ENCODE data around the gene PBX1. TPM values are rescaled to one million over a fixed set of nuclear protein-coding genes. Genes with fewer than 3 reads are reported as not detected.

The PBX1 gene
- total RNA-seq, 4 donors from 2014 or later, result 14.4 to 34.6 (median 22.0) TPM

GRCh38 chr1:164672588-164672987 is 113.6 kb downstream of the PBX1 start:
- DNase-seq (ENCODE audit: low spot score in 2 of 2), result no peak
- no peak overlapping the region for H3K4me3 ChIP-seq
- no peaks in the 10 kb centered on the region for H3K27me3 ChIP-seq
- H3K27ac ChIP-seq, result no peak overlapping the region
- no peaks in the 10 kb centered on the region for H3K9me3 ChIP-seq
- no peaks in the 10 kb centered on the region for H3K36me3 ChIP-seq
- peaks cover 18% of the 10 kb centered on the region for H3K4me1 ChIP-seq
- 80% methylated on average over 3 of the region's 3 CpGs for WGBS
- TF ChIP-seq POLR2A (IDR thresholded peaks at IDR 0.05) (no peak), CTCF (IDR thresholded peaks at IDR 0.05) (no peak), POLR2AphosphoS5 (IDR thresholded peaks at IDR 0.05) (no peak), EP300 (IDR thresholded peaks at IDR 0.05) (no peak)

GRCh38 chr1:164673584-164674214 is 114.7 kb downstream of the PBX1 start:
- peaks cover 18% of the 10 kb centered on the region for H3K4me1 ChIP-seq
- TF ChIP-seq EP300 (IDR thresholded peaks at IDR 0.05), result no peak
- peak in 1 of 2 donors; percentile 32 for TF ChIP-seq CTCF (IDR thresholded peaks at IDR 0.05)
- WGBS, result 94% methylated on average over 14 of the region's 14 CpGs

GRCh38 chr1:164675342-164675904 is 116.4 kb downstream of the PBX1 start:
- peaks cover 18% of the 10 kb centered on the region for H3K4me1 ChIP-seq
- TF ChIP-seq CTCF (IDR thresholded peaks at IDR 0.05) (no peak), POLR2A (IDR thresholded peaks at IDR 0.05) (no peak), POLR2AphosphoS5 (IDR thresholded peaks at IDR 0.05) (no peak), EP300 (IDR thresholded peaks at IDR 0.05) (no peak)
- no peaks in the 10 kb centered on the region for H3K27me3 ChIP-seq
- H3K36me3 ChIP-seq, result no peaks in the 10 kb centered on the region
- 98% methylated on average over 4 of the region's 4 CpGs for WGBS
- DNase-seq (ENCODE audit: low spot score in 2 of 2), result no peak
- H3K4me3 ChIP-seq, result no peak overlapping the region
- H3K9me3 ChIP-seq, result no peaks in the 10 kb centered on the region
- H3K27ac ChIP-seq, result no peak overlapping the region

More at GRCh38 chr1:164673584-164674214, 114.7 kb downstream of the PBX1 start:
- Histone ChIP-seq H3K36me3 (no peaks in the 10 kb centered on the region), H3K9me3 (no peaks in the 10 kb centered on the region), H3K27me3 (no peaks in the 10 kb centered on the region), H3K27ac (no peak overlapping the region), H3K4me3 (no peak overlapping the region)
- DNase-seq (ENCODE audit: low spot score in 2 of 2), result no peak

- no peak for TF ChIP-seq POLR2A (IDR thresholded peaks at IDR 0.05)
- no peak for TF ChIP-seq CTCF (IDR thresholded peaks at IDR 0.05)
- TF ChIP-seq EP300 (IDR thresholded peaks at IDR 0.05), result no peak
- no peak for TF ChIP-seq POLR2AphosphoS5 (IDR thresholded peaks at IDR 0.05)
- DNase-seq (ENCODE audit: low spot score in 2 of 2), result no peak
- Histone ChIP-seq H3K36me3 (no peaks in the 10 kb centered on the region), H3K27ac (no peak overlapping the region), H3K27me3 (no peaks in the 10 kb centered on the region), H3K4me1 (peaks cover 8% of the 10 kb centered on the region), H3K9me3 (no peaks in the 10 kb centered on the region), H3K4me3 (no peak overlapping the region)
- 64% methylated on average over 5 of the region's 5 CpGs for WGBS
Measured at GRCh38 chr1:164678136-164678700, 119.2 kb downstream of the PBX1 start.

- peaks cover 12% of the 10 kb centered on the region for H3K4me1 ChIP-seq
- no peaks in the 10 kb centered on the region for H3K9me3 ChIP-seq
- no peak overlapping the region for H3K27ac ChIP-seq
- no peak overlapping the region for H3K4me3 ChIP-seq
- no peak for DNase-seq (ENCODE audit: low spot score in 2 of 2)
- H3K36me3 ChIP-seq, result no peaks in the 10 kb centered on the region
- TF ChIP-seq POLR2A (IDR thresholded peaks at IDR 0.05) (no peak), EP300 (IDR thresholded peaks at IDR 0.05) (no peak), CTCF (IDR thresholded peaks at IDR 0.05) (no peak), POLR2AphosphoS5 (IDR thresholded peaks at IDR 0.05) (no peak)
- 93% methylated on average over 6 of the region's 6 CpGs for WGBS
- H3K27me3 ChIP-seq, result no peaks in the 10 kb centered on the region
Measured at GRCh38 chr1:164682570-164682969, 123.6 kb downstream of the PBX1 start.
